Measurements from ENCODE around the gene HTR3C.
"Not testable (repeated sequence)": the region's sequence is repeated elsewhere in the genome, so short reads cannot be mapped to it uniquely, and the experiment has no call there.

HTR3C gene

GRCh38 chr3:184052767-184053166 is at the start of gene HTR3C:
Gene HTR3C (plus strand): TSS chr3:184053047. CDS start chr3:184053081, 34 bp downstream.
- H3K27me3 Mint-ChIP-seq: peaks cover 8% of the 10 kb centered on the region
- H3K4me3 Mint-ChIP-seq: no peak within 1 kb of the TSS
- H3K9me3 Mint-ChIP-seq: no peaks in the 10 kb centered on the region
- ATAC-seq (ENCODE audit: low read depth) (no peak), DNase-seq (ENCODE audit: low spot score in 2 of 2) (no peak)
- no peak within 1 kb of the TSS for H3K27ac Mint-ChIP-seq
- no peaks in the 10 kb centered on the region for H3K36me3 Mint-ChIP-seq
- no peaks in the 10 kb centered on the region for H3K4me1 Mint-ChIP-seq

DNA sequence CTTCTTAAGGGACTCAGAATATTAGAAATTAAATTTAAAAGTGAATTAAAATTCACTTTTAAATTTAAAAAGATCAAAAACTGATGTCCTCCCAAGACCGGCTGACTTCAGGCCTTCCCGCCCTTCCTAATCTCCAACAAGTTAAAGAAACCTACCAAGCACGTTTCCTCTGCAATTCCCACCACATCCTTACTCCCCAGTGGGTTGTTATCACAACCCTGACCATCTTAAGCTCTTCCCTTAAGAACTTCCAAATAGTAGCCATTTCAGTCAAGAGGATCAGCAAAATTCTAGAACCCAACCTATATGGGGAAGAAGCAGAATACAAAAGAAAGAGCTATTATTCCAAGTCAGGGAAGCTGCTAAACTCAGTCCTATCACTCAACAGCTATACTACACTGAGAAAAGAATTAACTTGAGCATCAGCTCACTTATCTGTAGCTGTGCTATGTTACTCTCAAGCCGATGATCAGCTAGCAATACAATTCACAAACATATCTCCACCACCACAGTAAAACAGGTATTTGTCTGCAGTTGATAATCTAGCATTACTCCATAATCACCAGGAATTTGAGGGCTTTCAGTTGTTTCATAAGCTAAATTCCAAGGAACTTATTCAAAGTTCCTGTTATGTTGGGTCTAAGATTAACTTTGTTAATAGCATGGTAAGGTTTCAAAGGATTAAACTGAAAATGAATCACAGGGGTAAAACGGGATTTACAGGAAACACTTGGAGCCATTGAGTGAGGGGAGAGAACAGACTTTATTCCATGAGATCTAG is 49.5 kb upstream of the HTR3C start:
- Mint-ChIP-seq H3K27me3 (no peaks in the 10 kb centered on the region), H3K9me3 (no peaks in the 10 kb centered on the region), H3K27ac (no peak overlapping the region), H3K36me3 (peaks cover 3% of the 10 kb centered on the region), H3K4me1 (peaks cover 21% of the 10 kb centered on the region), H3K4me3 (no peak overlapping the region)
- DNase-seq (ENCODE audit: low spot score in 2 of 2): no peak
- ATAC-seq (ENCODE audit: low read depth): no peak

DNA sequence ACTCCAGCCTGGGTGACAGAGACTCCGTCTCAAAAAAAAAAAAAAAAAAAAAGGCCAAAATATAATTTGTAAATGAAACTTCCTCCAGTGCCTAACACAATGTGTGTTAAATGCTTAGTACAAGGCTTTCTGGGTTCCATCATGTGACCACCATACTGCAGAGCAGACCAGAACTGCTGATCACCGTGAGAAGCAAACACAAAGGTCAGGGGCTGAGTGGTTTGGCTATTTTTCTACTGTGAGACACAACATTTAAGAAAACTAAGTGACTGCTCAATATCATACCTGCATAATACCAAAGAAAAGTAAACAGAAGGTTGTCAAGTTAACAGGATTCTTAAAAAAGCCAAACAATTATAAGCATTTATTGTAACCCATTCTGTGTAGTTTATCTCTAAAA is 48.4 kb upstream of the HTR3C start:
- Mint-ChIP-seq H3K27ac (no peak overlapping the region), H3K36me3 (peaks cover 3% of the 10 kb centered on the region), H3K4me3 (no peak overlapping the region), H3K27me3 (no peaks in the 10 kb centered on the region), H3K9me3 (no peaks in the 10 kb centered on the region), H3K4me1 (peaks cover 24% of the 10 kb centered on the region)
- ATAC-seq (ENCODE audit: low read depth) (no peak), DNase-seq (ENCODE audit: low spot score in 2 of 2) (no peak)

GRCh38 chr3:184005941-184006507 is 46.8 kb upstream of the HTR3C start:
- H3K27me3 Mint-ChIP-seq: no peaks in the 10 kb centered on the region
- peak in 1 of 2 donors; percentile 12 for DNase-seq (ENCODE audit: low spot score in 2 of 2)
- ATAC-seq (ENCODE audit: low read depth): peak; percentile 91
- no peaks in the 10 kb centered on the region for H3K9me3 Mint-ChIP-seq
- peaks cover 6% of the 10 kb centered on the region for H3K36me3 Mint-ChIP-seq
- H3K27ac Mint-ChIP-seq: peak overlapping the region; percentile 5
- H3K4me3 Mint-ChIP-seq: peak overlapping the region; percentile 21
- H3K4me1 Mint-ChIP-seq: peaks cover 24% of the 10 kb centered on the region

- not testable (repeated sequence) for H3K27me3 Mint-ChIP-seq; H3K9me3 Mint-ChIP-seq; H3K36me3 Mint-ChIP-seq; DNase-seq (ENCODE audit: low spot score in 2 of 2); H3K27ac Mint-ChIP-seq; ATAC-seq (ENCODE audit: low read depth)
- Mint-ChIP-seq H3K4me3 (peak overlapping the region; percentile 6), H3K4me1 (peaks cover 24% of the 10 kb centered on the region)
Observed at GRCh38 chr3:184007143-184007813, 45.6 kb upstream of the HTR3C start.

DNA sequence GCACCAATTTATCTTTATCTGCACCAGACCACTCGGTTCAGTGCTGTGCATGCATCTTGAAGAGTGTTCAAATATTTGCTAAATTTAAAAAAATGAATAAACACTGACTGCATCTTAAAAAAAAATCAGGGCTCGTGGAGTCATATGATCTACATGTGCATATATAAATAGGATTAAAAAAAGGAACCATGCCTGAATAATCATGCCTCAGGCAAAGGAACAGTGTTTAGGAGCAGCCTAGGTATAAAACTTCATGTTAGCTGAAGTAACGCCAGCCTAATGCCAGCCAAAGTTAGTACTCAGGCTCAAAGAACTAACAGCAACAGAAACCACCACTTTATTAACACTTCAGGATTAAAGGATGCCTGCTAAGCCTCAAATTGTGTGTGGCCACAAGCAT is 44.7 kb upstream of the HTR3C start:
- H3K4me3 Mint-ChIP-seq: no peak overlapping the region
- no peak overlapping the region for H3K27ac Mint-ChIP-seq

DNA sequence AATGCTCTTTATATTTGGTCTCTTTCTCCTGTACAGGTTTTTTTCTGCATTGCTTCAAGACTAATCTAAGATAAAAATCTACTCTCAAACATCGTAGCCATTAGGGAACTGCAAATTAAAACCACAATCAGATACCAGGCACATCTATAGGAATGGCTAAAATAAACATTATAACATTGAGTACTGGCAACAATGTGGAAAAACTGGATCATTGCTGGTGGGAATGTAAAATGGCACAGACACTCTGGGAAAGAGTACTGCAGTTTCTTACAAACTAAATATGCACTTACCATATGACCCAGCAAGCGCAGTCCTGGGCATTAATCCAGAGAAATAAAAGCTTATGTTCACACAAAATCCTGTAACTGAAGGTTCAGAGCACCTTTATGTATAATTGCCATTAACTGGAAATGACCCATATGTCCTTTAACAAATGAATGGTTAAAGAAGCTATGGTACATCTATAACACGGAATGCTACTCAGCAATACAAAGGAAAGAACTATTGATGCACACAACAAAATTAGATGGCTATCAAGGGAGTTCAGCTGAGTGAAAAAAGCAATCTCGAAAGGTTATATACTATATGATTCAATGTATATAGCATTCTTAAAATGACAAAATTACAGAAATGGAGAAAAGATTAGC is 41.5 kb upstream of the HTR3C start:
- Mint-ChIP-seq H3K36me3 (peaks cover 7% of the 10 kb centered on the region), H3K9me3 (no peaks in the 10 kb centered on the region), H3K4me3 (no peak overlapping the region), H3K27me3 (no peaks in the 10 kb centered on the region), H3K4me1 (peaks cover 20% of the 10 kb centered on the region), H3K27ac (no peak overlapping the region)
- no peak for ATAC-seq (ENCODE audit: low read depth)
- DNase-seq (ENCODE audit: low spot score in 2 of 2): no peak

More for the DNA sequence above, 44.7 kb upstream of the HTR3C start:
- peaks cover 7% of the 10 kb centered on the region for H3K36me3 Mint-ChIP-seq
- ATAC-seq (ENCODE audit: low read depth) (no peak), DNase-seq (ENCODE audit: low spot score in 2 of 2) (no peak)
- H3K27me3 Mint-ChIP-seq: no peaks in the 10 kb centered on the region
- no peaks in the 10 kb centered on the region for H3K9me3 Mint-ChIP-seq
- H3K4me1 Mint-ChIP-seq: peaks cover 24% of the 10 kb centered on the region

DNA sequence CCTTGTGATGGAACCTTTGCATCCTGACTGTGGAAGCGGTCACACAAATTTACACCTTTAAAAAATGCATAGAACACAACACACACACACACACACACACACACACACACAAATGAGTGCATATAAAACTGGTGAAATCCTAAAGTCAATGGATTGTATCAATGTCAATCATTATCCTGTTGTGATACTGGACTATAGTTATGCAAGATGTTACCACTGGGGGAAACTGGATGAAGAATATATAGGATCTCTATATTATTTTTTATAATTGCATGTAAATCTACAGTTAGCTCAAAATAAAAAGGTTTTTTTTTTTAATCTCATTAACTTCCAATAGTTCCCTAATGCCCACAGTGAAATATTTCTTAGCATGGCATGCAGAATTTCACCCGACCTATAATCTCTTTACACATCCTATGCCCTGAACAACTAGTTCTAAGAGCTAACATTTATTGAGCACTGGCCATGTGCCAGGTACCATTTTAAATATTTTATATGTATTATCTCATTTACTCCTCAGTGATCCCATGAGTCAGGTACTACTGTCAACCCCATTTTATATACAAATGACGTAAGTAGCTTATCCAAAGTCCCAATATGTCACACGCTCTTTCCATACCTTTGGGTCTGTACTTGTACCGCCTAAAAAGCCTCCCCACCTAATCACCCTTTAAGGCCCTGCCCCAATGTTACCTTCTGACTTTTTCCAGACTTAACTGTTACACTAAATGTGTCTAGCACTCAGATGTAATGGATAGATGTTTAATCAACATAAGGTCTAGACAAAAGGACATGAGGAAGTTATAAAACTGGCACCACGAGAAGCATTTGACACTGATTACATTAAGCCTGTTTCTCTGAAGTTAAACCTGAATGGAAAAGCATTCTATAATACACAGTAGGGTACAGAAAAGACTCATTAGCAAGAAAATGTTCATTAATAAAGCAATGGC is 40.6 kb upstream of the HTR3C start:
- Mint-ChIP-seq H3K4me3 (no peak overlapping the region), H3K4me1 (peaks cover 21% of the 10 kb centered on the region), H3K36me3 (peaks cover 7% of the 10 kb centered on the region), H3K27ac (no peak overlapping the region), H3K27me3 (no peaks in the 10 kb centered on the region), H3K9me3 (no peaks in the 10 kb centered on the region)
- ATAC-seq (ENCODE audit: low read depth) (no peak), DNase-seq (ENCODE audit: low spot score in 2 of 2) (no peak)

DNA sequence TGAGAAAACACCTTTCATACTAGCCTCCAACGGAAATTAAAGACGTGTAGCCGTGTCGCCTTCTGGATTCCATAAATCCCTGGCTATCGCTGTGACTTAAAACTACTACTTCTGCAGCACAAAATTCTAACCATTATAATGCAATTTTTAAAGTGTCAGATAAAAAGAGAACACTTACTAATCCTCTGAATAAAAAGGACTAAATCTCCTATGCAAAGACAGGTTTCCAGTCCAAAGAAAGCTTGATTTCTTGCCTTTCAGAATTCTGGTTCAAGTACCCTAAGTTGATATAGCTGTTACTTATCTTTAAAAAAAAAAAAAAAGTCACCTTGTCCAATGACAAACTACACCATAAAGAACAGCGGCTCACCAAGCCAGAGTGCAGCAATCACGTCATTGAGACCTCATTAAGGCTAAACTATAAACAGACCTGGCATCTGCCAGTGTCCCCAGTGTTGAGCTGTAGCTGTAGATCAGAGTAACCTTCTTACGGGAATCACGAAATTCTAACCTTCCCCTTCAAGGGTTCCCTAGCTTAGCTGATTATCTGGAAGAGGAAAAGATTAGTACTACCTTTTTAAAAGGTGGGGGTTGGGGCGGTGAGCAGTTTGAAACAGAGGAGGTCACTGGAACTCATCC is 37.3 kb upstream of the HTR3C start:
- H3K27ac Mint-ChIP-seq: no peak overlapping the region
- H3K36me3 Mint-ChIP-seq: peaks cover 5% of the 10 kb centered on the region
- ATAC-seq (ENCODE audit: low read depth): no peak
- DNase-seq (ENCODE audit: low spot score in 2 of 2): no peak
- H3K4me3 Mint-ChIP-seq: no peak overlapping the region
- H3K27me3 Mint-ChIP-seq: peaks cover 4% of the 10 kb centered on the region
- H3K9me3 Mint-ChIP-seq: no peaks in the 10 kb centered on the region
- peaks cover 15% of the 10 kb centered on the region for H3K4me1 Mint-ChIP-seq

- ATAC-seq (ENCODE audit: low read depth) (no peak), DNase-seq (ENCODE audit: low spot score in 2 of 2) (no peak)
- Mint-ChIP-seq H3K4me3 (peak overlapping the region; percentile 48), H3K27me3 (peaks cover 7% of the 10 kb centered on the region), H3K9me3 (no peaks in the 10 kb centered on the region), H3K36me3 (peaks cover 2% of the 10 kb centered on the region), H3K27ac (no peak overlapping the region), H3K4me1 (peaks cover 15% of the 10 kb centered on the region)
Observed at GRCh38 chr3:184016169-184016570, 36.7 kb upstream of the HTR3C start.

- H3K27ac Mint-ChIP-seq: peak overlapping the region; percentile 84
- peaks cover 15% of the 10 kb centered on the region for H3K4me1 Mint-ChIP-seq
- no peaks in the 10 kb centered on the region for H3K9me3 Mint-ChIP-seq
- peaks cover 10% of the 10 kb centered on the region for H3K27me3 Mint-ChIP-seq
- DNase-seq (ENCODE audit: low spot score in 2 of 2) (peak; percentile 54 to 66), ATAC-seq (ENCODE audit: low read depth) (peak; percentile 72)
- H3K4me3 Mint-ChIP-seq: peak overlapping the region; percentile 99
- peaks cover 1% of the 10 kb centered on the region for H3K36me3 Mint-ChIP-seq
Observed at GRCh38 chr3:184016811-184017671, 35.8 kb upstream of the HTR3C start.

DNA sequence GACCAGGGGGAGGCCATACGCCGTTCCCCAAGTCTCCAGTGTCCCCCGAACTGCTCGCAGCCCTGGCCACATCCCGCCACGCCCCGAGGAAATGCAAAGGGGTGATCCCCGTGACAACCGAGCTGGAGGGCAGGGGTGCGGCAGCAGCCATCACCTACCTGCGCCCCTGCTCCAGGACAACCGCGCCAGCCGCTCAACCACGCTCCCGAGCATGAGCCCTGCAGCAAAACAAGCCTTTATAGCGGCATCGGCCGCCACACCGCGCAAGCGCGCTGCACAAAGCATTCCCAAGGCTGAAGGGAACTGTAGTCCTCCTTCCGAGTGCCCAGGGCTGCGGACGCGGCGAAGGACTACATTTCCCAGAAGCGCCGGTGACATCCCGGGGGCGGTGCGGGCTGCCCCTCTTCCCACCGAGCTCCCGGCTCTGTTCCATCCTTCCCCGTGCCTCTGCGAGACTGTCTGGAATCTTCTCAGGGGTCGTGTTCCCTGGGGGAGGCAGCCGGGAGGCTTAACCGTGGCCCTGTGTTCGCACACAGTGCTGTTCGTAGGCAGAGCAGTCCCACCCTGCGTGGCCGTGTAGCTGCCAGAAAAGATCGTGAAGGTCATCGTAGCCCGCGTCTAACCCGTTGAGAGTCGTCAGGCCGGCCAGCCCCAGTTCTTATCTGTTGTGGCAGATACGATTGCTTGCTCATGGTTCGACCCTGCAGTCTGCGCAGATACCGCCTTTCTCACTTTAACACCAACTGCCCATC is 35.0 kb upstream of the HTR3C start, which contains the start of gene ABCC5:
Gene ABCC5, minus strand, starts transcription at position 213 of the 752 bp plus-strand sequence. CDS start 3,492 bp downstream, outside the sequence.
- H3K4me1 Mint-ChIP-seq: peaks cover 15% of the 10 kb centered on the region
- peak within 1 kb of the TSS; percentile 99 for H3K4me3 Mint-ChIP-seq
- H3K27ac Mint-ChIP-seq: peak within 1 kb of the TSS; percentile 84
- no peaks in the 10 kb centered on the region for H3K9me3 Mint-ChIP-seq
- H3K36me3 Mint-ChIP-seq: peaks cover 1% of the 10 kb centered on the region
- DNase-seq (ENCODE audit: low spot score in 2 of 2) (peak; percentile 64 to 70), ATAC-seq (ENCODE audit: low read depth) (peak; percentile 93)
- peaks cover 10% of the 10 kb centered on the region for H3K27me3 Mint-ChIP-seq
